A549 (cell line): ENCODE data around the gene GFM1. TPM values are rescaled to one million over a fixed set of nuclear protein-coding genes. Genes with fewer than 3 reads are reported as not detected.
A peak's percentile ranks its signal among the peaks of the same experiment; 100 is the strongest.

Source experiments
- ATAC-seq, 2 experiments: fragments of 200-7000 bp in 1 of 2; fragments of >200 bp in 1 of 2; cut with Nextera tagmentation in 1 of 2; cut with Tn5 transposase in 1 of 2; 3 replicates each; pipeline versions ENCODE4 v1.8.0 to v1.9.1; 2018 to 2020; ENCODE audit warnings: mild to moderate bottlenecking in 1 of 2, moderate library complexity in 1 of 2
- CTCF ChIA-PET: fragments of 300-600 bp; sonication (Branson Sonifier 250); formaldehyde crosslinking; extraction: SDS; loops from one replicate; lab custom pipeline; 2021; ENCODE audit warnings: antibody characterized with exemption, inconsistent platforms; lab: Yijun Ruan, JAX
- POLR2A ChIA-PET: fragments of 350-600 bp; formaldehyde crosslinking; extraction: SDS; loops from one replicate; lab custom pipeline; 2021; ENCODE audit warnings: antibody characterized with exemption, inconsistent platforms; lab: Yijun Ruan, JAX
- DNase-seq, 2 experiments: peaks; one replicate each; pipeline versions ENCODE4 v3.0.0 to v3.0.0-alpha.2; 2011 to 2016; ENCODE audit warnings: low read depth in 1 of 2, low spot score in 1 of 2
- FAIRE-seq: peaks from 2 replicates; lab custom pipeline; 2011; peaks lifted over from hg19 to GRCh38; lab: Jason Lieb, UNC
- H3K27ac ChIP-seq, 2 experiments: fragments of >200 bp; sonication (Bioruptor Twin); formaldehyde crosslinking; 3 replicates each; pipeline ENCODE4 v1.5.1; 2016 to 2017
- H3K4me1 ChIP-seq: fragments of >200 bp; sonication (Bioruptor Twin); formaldehyde crosslinking; 3 replicates; pipeline ENCODE4 v1.6.1; 2016
- H3K4me2 ChIP-seq: fragments of >200 bp; sonication (Bioruptor Twin); formaldehyde crosslinking; 3 replicates; pipeline ENCODE4 v1.6.1; 2016
- H3K4me3 ChIP-seq: fragments of >200 bp; sonication (Bioruptor Twin); formaldehyde crosslinking; 3 replicates; pipeline ENCODE4 v1.5.1; 2016
- H3K9me3 ChIP-seq: fragments of >200 bp; sonication (Bioruptor Twin); formaldehyde crosslinking; 3 replicates; pipeline ENCODE4 v1.6.1; 2016
- CBX8 ChIP-seq: fragments of 200-600 bp; sonication (generic); IDR thresholded peaks from 2 replicates; pipeline ENCODE4 v1.6.1; 2016
- CEBPB ChIP-seq, 2 experiments: fragments of >200 bp in 1 of 2; sonication (Bioruptor Twin) in 1 of 2; formaldehyde crosslinking in 1 of 2; IDR thresholded peaks; 2 replicates each; pipeline ENCODE4 v1.6.1; 2012 to 2016
- CHD4 ChIP-seq: fragments of 200-600 bp; sonication (generic); IDR thresholded peaks from 2 replicates; pipeline ENCODE4 v1.6.1; 2016; ENCODE audit warnings: antibody characterized with exemption, mild to moderate bottlenecking, borderline replicate concordance
- EHF ChIP-seq: fragments of 250-450 bp; sonication (Bioruptor Pico); IDR thresholded peaks from 2 replicates; pipeline ENCODE4 v1.5.0; 2020; ENCODE audit warnings: mild to moderate bottlenecking
- EHMT2 ChIP-seq: fragments of 200-600 bp; sonication (generic); IDR thresholded peaks from 2 replicates; pipeline ENCODE4 v1.6.1; 2016; ENCODE audit warnings: antibody characterized with exemption, low read depth, mild to moderate bottlenecking, moderate library complexity
- EP300 ChIP-seq, 2 experiments: fragments of >200 bp; sonication (Bioruptor Twin); formaldehyde crosslinking; IDR thresholded peaks; 2 replicates in 1 of 2; 3 replicates in 1 of 2; pipeline ENCODE4 v1.6.1; 2016 to 2017
- GATA3 ChIP-seq: IDR thresholded peaks from 2 replicates; pipeline ENCODE4 v1.6.1; 2012; ENCODE audit warnings: borderline replicate concordance
- HDAC2 ChIP-seq: fragments of 200-600 bp; sonication (generic); IDR thresholded peaks from 2 replicates; pipeline ENCODE4 v1.6.1; 2016
- HOXA7 ChIP-seq: fragments of 250-450 bp; sonication (Bioruptor Pico); IDR thresholded peaks from 2 replicates; pipeline ENCODE4 v1.5.0; 2020; ENCODE audit warnings: mild to moderate bottlenecking, moderate library complexity
- JUN ChIP-seq, 2 experiments: fragments of >200 bp; sonication (Bioruptor Twin); formaldehyde crosslinking; IDR thresholded peaks; 2 replicates in 1 of 2; 3 replicates in 1 of 2; pipeline ENCODE4 v1.6.1; 2016 to 2017
- JUNB ChIP-seq: fragments of >200 bp; sonication (Bioruptor Twin); formaldehyde crosslinking; IDR thresholded peaks from 2 replicates; pipeline ENCODE4 v1.6.1; 2016
- MAZ ChIP-seq: fragments of 150-350 bp; IDR thresholded peaks from 2 replicates; pipeline ENCODE4 v1.6.1; 2014; ENCODE audit warnings: antibody characterized with exemption, low read depth, low read length, borderline replicate concordance
- MYC ChIP-seq: IDR thresholded peaks from 2 replicates; pipeline ENCODE4 v1.6.1; 2012; ENCODE audit warnings: mild to moderate bottlenecking, inconsistent platforms, low read length, improper control_type of control experiment, borderline replicate concordance
- PBX3 ChIP-seq: IDR thresholded peaks from 2 replicates; pipeline ENCODE4 v1.6.1; 2012
- SMC3 ChIP-seq: fragments of >200 bp; sonication (Bioruptor Twin); formaldehyde crosslinking; IDR thresholded peaks from 3 replicates; pipeline ENCODE4 v1.6.1; 2018; ENCODE audit warnings: inconsistent platforms
- TP53 ChIP-seq: fragments of 250-450 bp; sonication (Bioruptor Pico); IDR thresholded peaks from 2 replicates; pipeline ENCODE4 v1.5.0; 2021; ENCODE audit warnings: mild to moderate bottlenecking, moderate library complexity
- ZFP36 ChIP-seq: fragments of 450-650 bp; IDR thresholded peaks from 2 replicates; pipeline ENCODE4 v1.6.1; 2014; ENCODE audit warnings: borderline replicate concordance; ENCODE audit not compliant: partially characterized antibody
- WGBS: methylation state at CpG from one replicate; pipeline ENCODE4 v1.1.6; 2017; ENCODE audit errors: missing lambda C conversion rate; 5-methylcytosine and 5-hydroxymethylcytosine counted together
- polyA plus RNA-seq, 4 experiments: library from polyadenylated mRNA; depleted of rRNA in 3 of 4; stranded (reverse); fragments of >200 nt; fragmentation: RNase III in 1 of 4; extraction: RNeasy Plus Mini Kit Qiagen cat#74134 plus additional on column Dnase treatment in 1 of 4; gene quantifications; 2 replicates in 3 of 4; 3 replicates in 1 of 4; pipeline ENCODE4 v1.2.3, GENCODE V29; 2011 to 2017
- TF ChIP-seq, protein P1 (sequence below): fragments of 200-600 bp; sonication (generic); IDR thresholded peaks from 2 replicates; pipeline ENCODE4 v1.6.1; 2016; ENCODE audit warnings: antibody characterized with exemption, mild to moderate bottlenecking, moderate library complexity
- TF ChIP-seq, protein P2 (sequence below): fragments of 250-450 bp; sonication (Bioruptor Pico); IDR thresholded peaks from 2 replicates; pipeline ENCODE4 v1.5.0; 2021; ENCODE audit warnings: mild to moderate bottlenecking, moderate library complexity, borderline replicate concordance

Gene GFM1
- polyA plus RNA-seq, 2 of the 4 experiments (the other 2 are of a cell fraction) = 48.8 to 71.4 TPM

- TF ChIP-seq MYC (no peak), HOXA7 (CRISPR knock-in tag) (no peak), TP53 (CRISPR knock-in tag) (no peak), CHD4 (no peak), GATA3 (no peak), ZFP36 (no peak), CBX8 (no peak), JUN (IDR thresholded peaks at IDR 0.05) (no peak), EHMT2 (no peak), SMC3 (no peak), MAZ (no peak), PBX3 (no peak), HDAC2 (no peak), EHF (CRISPR knock-in tag) (no peak)
- TF ChIP-seq, protein P1, sequence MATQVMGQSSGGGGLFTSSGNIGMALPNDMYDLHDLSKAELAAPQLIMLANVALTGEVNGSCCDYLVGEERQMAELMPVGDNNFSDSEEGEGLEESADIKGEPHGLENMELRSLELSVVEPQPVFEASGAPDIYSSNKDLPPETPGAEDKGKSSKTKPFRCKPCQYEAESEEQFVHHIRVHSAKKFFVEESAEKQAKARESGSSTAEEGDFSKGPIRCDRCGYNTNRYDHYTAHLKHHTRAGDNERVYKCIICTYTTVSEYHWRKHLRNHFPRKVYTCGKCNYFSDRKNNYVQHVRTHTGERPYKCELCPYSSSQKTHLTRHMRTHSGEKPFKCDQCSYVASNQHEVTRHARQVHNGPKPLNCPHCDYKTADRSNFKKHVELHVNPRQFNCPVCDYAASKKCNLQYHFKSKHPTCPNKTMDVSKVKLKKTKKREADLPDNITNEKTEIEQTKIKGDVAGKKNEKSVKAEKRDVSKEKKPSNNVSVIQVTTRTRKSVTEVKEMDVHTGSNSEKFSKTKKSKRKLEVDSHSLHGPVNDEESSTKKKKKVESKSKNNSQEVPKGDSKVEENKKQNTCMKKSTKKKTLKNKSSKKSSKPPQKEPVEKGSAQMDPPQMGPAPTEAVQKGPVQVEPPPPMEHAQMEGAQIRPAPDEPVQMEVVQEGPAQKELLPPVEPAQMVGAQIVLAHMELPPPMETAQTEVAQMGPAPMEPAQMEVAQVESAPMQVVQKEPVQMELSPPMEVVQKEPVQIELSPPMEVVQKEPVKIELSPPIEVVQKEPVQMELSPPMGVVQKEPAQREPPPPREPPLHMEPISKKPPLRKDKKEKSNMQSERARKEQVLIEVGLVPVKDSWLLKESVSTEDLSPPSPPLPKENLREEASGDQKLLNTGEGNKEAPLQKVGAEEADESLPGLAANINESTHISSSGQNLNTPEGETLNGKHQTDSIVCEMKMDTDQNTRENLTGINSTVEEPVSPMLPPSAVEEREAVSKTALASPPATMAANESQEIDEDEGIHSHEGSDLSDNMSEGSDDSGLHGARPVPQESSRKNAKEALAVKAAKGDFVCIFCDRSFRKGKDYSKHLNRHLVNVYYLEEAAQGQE = no peak
- H3K9me3 ChIP-seq = no peaks in the 10 kb centered on the region
- ChIA-PET POLR2A (no interaction called here), CTCF (interaction anchor here (0.7 to 12.4 kb wide), 8 partner anchors 10 to 85 kb away, joined by 3 to 71 read pairs (median 4); partner anchors contain the start of genes LXN and MFSD1)
- WGBS = 94% methylated on average over 2 of the region's 2 CpGs
- no peak for DNase-seq
- H3K27ac ChIP-seq = peak overlapping the region; percentile 38 to 90; a peak in 5 of 6 replicates
- FAIRE-seq = no peak
- H3K4me2 ChIP-seq = peak overlapping the region; percentile 4; the same call in 1 of the 3 replicates
- H3K4me1 ChIP-seq = peaks cover 80% of the 10 kb centered on the region
- H3K4me3 ChIP-seq = no peak overlapping the region
- peak; percentile 33 to 44; a peak in 4 of 6 replicates for ATAC-seq
Measured at GRCh38 chr3:158717576-158717975, 73.2 kb downstream of the GFM1 start.

DNA sequence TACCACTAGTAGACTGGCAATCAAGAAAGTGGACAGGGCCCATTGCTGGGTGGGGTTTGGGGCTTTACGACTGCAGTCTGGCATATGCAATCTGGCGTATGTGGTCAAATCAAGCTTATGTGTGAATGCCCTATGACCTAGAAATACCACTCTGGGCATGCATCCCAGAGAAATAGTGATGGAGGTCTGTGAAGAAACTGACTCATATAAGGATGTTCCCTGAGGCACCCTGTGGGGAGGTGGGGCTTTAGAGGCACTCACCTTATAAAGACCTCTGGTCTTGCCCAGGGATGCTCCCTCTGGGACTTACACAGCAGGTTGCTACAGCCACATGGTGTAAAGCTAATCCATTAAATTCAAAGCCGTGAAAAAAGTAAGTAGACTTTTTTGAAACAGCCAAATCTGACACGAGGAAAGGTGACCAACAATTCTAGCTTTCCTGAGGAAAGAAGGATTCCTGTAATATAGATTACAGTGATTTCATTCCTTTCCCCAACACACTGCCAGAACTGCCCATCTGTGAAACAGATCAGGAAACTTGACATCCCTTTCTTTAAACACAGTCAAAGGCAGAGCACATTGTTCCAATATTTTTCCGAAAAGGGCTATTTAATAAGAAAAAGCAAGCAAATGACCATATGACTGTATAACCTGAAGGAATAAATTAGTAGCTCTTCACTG is 74.3 kb downstream of the GFM1 start:
- Histone ChIP-seq H3K4me2 (peak overlapping the region; percentile 42), H3K4me3 (no peak overlapping the region), H3K27ac (peak overlapping the region; percentile 63 to 90), H3K9me3 (no peaks in the 10 kb centered on the region), H3K4me1 (peaks cover 79% of the 10 kb centered on the region)
- WGBS = 41% methylated on average over 5 of the region's 5 CpGs
- FAIRE-seq = no peak
- CTCF ChIA-PET = interaction anchor here (0.6 to 12.4 kb wide), 10 partner anchors 9 to 74 kb away, joined by 3 to 71 read pairs (median 4); partner anchors contain the start of genes GFM1 and LXN
- POLR2A ChIA-PET = interaction anchor here (0.6 to 0.9 kb wide), 2 partner anchors 18 to 91 kb away, joined by 3 to 5 read pairs; no protein-coding TSS in a partner anchor
- peak; percentile 51 to 65 for ATAC-seq
- TF ChIP-seq JUN (IDR thresholded peaks at IDR 0.05) (peak; percentile 41 to 51; a peak in 1 of 5 replicates), CEBPB (IDR thresholded peaks at IDR 0.05) (0 out of 4 replicates have a peak, but pooled peaks of 1 of the 2 experiments have one; percentile 2), EP300 (IDR thresholded peaks at IDR 0.05) (0 out of 5 replicates have a peak, but pooled peaks of 1 of the 2 experiments have one; percentile 36), JUNB (peak; percentile 42; the same call in 1 of the 2 replicates)
- TF ChIP-seq, protein P2, sequence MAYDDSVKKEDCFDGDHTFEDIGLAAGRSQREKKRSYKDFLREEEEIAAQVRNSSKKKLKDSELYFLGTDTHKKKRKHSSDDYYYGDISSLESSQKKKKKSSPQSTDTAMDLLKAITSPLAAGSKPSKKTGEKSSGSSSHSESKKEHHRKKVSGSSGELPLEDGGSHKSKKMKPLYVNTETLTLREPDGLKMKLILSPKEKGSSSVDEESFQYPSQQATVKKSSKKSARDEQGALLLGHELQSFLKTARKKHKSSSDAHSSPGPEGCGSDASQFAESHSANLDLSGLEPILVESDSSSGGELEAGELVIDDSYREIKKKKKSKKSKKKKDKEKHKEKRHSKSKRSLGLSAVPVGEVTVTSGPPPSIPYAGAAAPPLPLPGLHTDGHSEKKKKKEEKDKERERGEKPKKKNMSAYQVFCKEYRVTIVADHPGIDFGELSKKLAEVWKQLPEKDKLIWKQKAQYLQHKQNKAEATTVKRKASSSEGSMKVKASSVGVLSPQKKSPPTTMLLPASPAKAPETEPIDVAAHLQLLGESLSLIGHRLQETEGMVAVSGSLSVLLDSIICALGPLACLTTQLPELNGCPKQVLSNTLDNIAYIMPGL (CRISPR knock-in tag) = no peak
- DNase-seq = peak; percentile 34 to 85
